K562 treated with DMSO at 1 percent for 12 hours (cell line): ENCODE measurements around the gene HAUS2. TPM values are rescaled to one million over a fixed set of nuclear protein-coding genes. Genes with fewer than 3 reads are reported as not detected.

ENCODE experiments used
- total RNA-seq: library from RNA; unstranded; fragments of 300-600 nt; gene quantifications from 2 replicates; pipeline ENCODE4 v1.2.3, GENCODE V29; 2022; ENCODE audit not compliant: insufficient read depth

The HAUS2 gene
- 16.2 and 40.7 TPM in 2 replicates for total RNA-seq

GRCh38 chr15:42548249-42549031 lies at the start of gene HAUS2, which contains the start of gene LRRC57:
Gene HAUS2 (plus strand): TSS chr15:42548838. CDS start chr15:42548873, 35 bp downstream.
Gene LRRC57 (minus strand): TSS chr15:42548793. CDS start chr15:42548434, 359 bp downstream.

GRCh38 chr15:42575188-42576039 lies 26.8 kb downstream of the HAUS2 start, which contains the start of gene STARD9:
Gene STARD9 (plus strand): TSS chr15:42575606. CDS start chr15:42575716, 110 bp downstream.

Other genes with a start within 250 kb of the HAUS2 start
- 0.73 and 1.0 TPM in 2 replicates for gene CAPN3, start 189.3 kb upstream of the HAUS2 start, total RNA-seq
- 6.4 and 35.7 TPM in 2 replicates for gene ZNF106, start 57.7 kb upstream of the HAUS2 start, total RNA-seq
- gene SNAP23, start 53.2 kb upstream of the HAUS2 start, total RNA-seq, result 41.8 and 97.8 TPM in 2 replicates
- 12.1 and 20.9 TPM in 2 replicates for gene LRRC57, start within 50 bp of the HAUS2 start, total RNA-seq
- gene STARD9, start 26.8 kb downstream of the HAUS2 start, total RNA-seq, result 1.8 and 11.1 TPM in 2 replicates
- gene CDAN1, start 188.3 kb downstream of the HAUS2 start, total RNA-seq, result 14.2 and 30.0 TPM in 2 replicates